Neutrophil (primary cell): Measurements from ENCODE around the gene CDK5R2.

Experiments
- H3K27ac ChIP-seq: fragments of 200-600 bp; sonication (generic); 2 replicates; pipeline ENCODE4 v1.5.1; 2016; ENCODE audit warnings: mild to moderate bottlenecking, moderate library complexity
- H3K27me3 ChIP-seq: fragments of 200-600 bp; sonication (generic); 2 replicates; pipeline ENCODE4 v1.6.0; 2016; ENCODE audit warnings: mild to moderate bottlenecking
- H3K36me3 ChIP-seq: fragments of 200-600 bp; sonication (generic); 2 replicates; pipeline ENCODE4 v1.5.1; 2017
- H3K4me1 ChIP-seq, 2 experiments: fragments of 200-600 bp in 1 of 2; sonication (generic) in 1 of 2; 1 replicate in 1 of 2; 2 replicates in 1 of 2; pipeline versions ENCODE4 v1.5.1 to v1.6.1; 2013 to 2016; ENCODE audit warnings: low read depth in 1 of 2, low read length in 1 of 2, mild to moderate bottlenecking in 1 of 2, moderate library complexity in 1 of 2; ENCODE audit not compliant: control insufficient read depth in 1 of 2, insufficient read depth in 1 of 2
- H3K4me3 ChIP-seq, 2 experiments: fragments of 200-600 bp in 1 of 2; sonication (generic) in 1 of 2; 1 replicate in 1 of 2; 2 replicates in 1 of 2; pipeline ENCODE4 v1.5.1; 2013 to 2016; ENCODE audit warnings: low read depth in 1 of 2, low read length in 1 of 2, mild to moderate bottlenecking in 1 of 2, moderate library complexity in 1 of 2
- H3K9me3 ChIP-seq: fragments of 200-600 bp; sonication (generic); 2 replicates; pipeline ENCODE4 v1.5.1; 2016
- TF ChIP-seq, protein P1 (sequence below): fragments of 200-600 bp; sonication (generic); IDR thresholded peaks from 2 replicates; pipeline ENCODE4 v1.5.1; 2016; ENCODE audit warnings: antibody characterized with exemption

The CDK5R2 gene

GRCh38 chr2:218980735-218981389 is 21.4 kb downstream of the CDK5R2 start:
- no peaks in the 10 kb centered on the region for H3K36me3 ChIP-seq
- no peak overlapping the region for H3K4me3 ChIP-seq
- H3K4me1 ChIP-seq, result peaks cover 0 to 4% of the 10 kb centered on the region in 2 experiments

GRCh38 chr2:218981390-218981880 is 22.0 kb downstream of the CDK5R2 start:
- Histone ChIP-seq H3K27ac (no peak overlapping the region), H3K27me3 (peaks cover 100% of the 10 kb centered on the region), H3K4me3 (no peak overlapping the region), H3K4me1 (peaks cover 0 to 4% of the 10 kb centered on the region in 2 experiments), H3K9me3 (no peaks in the 10 kb centered on the region), H3K36me3 (no peaks in the 10 kb centered on the region)
- TF ChIP-seq, protein P1, sequence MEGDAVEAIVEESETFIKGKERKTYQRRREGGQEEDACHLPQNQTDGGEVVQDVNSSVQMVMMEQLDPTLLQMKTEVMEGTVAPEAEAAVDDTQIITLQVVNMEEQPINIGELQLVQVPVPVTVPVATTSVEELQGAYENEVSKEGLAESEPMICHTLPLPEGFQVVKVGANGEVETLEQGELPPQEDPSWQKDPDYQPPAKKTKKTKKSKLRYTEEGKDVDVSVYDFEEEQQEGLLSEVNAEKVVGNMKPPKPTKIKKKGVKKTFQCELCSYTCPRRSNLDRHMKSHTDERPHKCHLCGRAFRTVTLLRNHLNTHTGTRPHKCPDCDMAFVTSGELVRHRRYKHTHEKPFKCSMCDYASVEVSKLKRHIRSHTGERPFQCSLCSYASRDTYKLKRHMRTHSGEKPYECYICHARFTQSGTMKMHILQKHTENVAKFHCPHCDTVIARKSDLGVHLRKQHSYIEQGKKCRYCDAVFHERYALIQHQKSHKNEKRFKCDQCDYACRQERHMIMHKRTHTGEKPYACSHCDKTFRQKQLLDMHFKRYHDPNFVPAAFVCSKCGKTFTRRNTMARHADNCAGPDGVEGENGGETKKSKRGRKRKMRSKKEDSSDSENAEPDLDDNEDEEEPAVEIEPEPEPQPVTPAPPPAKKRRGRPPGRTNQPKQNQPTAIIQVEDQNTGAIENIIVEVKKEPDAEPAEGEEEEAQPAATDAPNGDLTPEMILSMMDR, result no peak

More at GRCh38 chr2:218980735-218981389, 21.4 kb downstream of the CDK5R2 start:
- peaks cover 100% of the 10 kb centered on the region for H3K27me3 ChIP-seq
- no peak overlapping the region for H3K27ac ChIP-seq
- TF ChIP-seq, protein P1, result no peak
- no peaks in the 10 kb centered on the region for H3K9me3 ChIP-seq

GRCh38 chr2:218981881-218982585 is 22.6 kb downstream of the CDK5R2 start:
- Histone ChIP-seq H3K4me1 (peaks cover 0 to 4% of the 10 kb centered on the region in 2 experiments), H3K27ac (no peak overlapping the region), H3K36me3 (no peaks in the 10 kb centered on the region), H3K4me3 (no peak overlapping the region), H3K27me3 (peaks cover 100% of the 10 kb centered on the region), H3K9me3 (no peaks in the 10 kb centered on the region)
- TF ChIP-seq, protein P1, result no peak

DNA sequence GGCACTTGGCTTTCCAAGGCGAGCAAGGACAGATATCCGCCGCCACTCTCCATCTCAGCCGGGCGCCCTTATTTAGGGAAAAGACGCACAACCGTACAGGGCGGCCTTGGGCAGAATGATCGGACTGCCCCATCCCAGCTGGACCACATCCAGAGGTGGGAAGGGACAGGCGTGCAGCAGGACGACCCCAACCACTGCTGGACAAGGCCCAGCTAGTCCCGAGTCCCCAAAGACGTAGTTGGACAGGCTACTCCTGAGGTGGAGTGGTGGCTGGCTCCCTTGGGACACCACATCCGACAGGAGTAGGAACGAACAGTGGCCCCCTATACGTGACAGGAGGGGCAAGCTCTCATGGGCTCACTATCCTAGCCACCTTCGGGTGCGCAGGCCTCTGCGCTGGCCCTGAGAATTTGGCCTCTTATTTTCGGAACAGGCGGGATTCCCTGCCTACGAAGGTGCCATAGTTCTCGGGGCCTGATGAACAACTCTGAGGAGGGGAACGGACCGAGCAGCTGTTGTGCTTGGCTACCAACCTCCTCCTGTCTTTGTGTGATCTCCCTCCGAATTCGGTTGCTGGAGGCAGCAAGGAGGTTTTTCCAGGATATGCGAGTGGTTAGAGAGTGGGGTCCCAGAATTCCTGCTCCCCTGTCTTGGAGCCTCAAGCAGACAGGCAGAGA is 23.3 kb downstream of the CDK5R2 start:
- H3K4me3 ChIP-seq, result no peak overlapping the region

More for the DNA sequence above, 23.3 kb downstream of the CDK5R2 start:
- TF ChIP-seq, protein P1, result no peak
- peaks cover 0 to 4% of the 10 kb centered on the region in 2 experiments for H3K4me1 ChIP-seq
- H3K9me3 ChIP-seq, result no peaks in the 10 kb centered on the region
- H3K27me3 ChIP-seq, result peaks cover 100% of the 10 kb centered on the region
- H3K36me3 ChIP-seq, result no peaks in the 10 kb centered on the region
- no peak overlapping the region for H3K27ac ChIP-seq
